Neural cell (in vitro differentiated cells): Measurements from ENCODE around the gene PFKFB4. TPM values are rescaled to one million over a fixed set of nuclear protein-coding genes. Genes with fewer than 3 reads are reported as not detected.

ENCODE experiments used
- H2AFZ ChIP-seq: fragments of 200-600, 300-800 bp; sonication (generic), shearing (Covaris generic); 2 replicates; pipeline ENCODE4 v1.6.0; 2014; ENCODE audit warnings: low read depth, mild to moderate bottlenecking, antibody characterized with exemption, low read length, moderate library complexity
- H3F3A ChIP-seq: fragments of 200-600 bp; shearing (Covaris generic); 2 replicates; pipeline ENCODE4 v1.6.1; 2016; ENCODE audit warnings: mild to moderate bottlenecking, moderate library complexity, mixed read lengths, antibody characterized with exemption, low read length; ENCODE audit not compliant: insufficient read depth, poor library complexity, severe bottlenecking
- H3K27ac ChIP-seq: fragments of 200-600, 300-800 bp; sonication (generic), shearing (Covaris generic); 2 replicates; pipeline ENCODE4 v1.5.1; 2014; ENCODE audit warnings: mild to moderate bottlenecking, low read length, moderate library complexity
- H3K27me3 ChIP-seq: fragments of 300-800, 200-600 bp; sonication (generic), shearing (Covaris generic); 2 replicates; pipeline ENCODE4 v1.6.0; 2014; ENCODE audit warnings: mild to moderate bottlenecking, low read depth, low read length, moderate library complexity; ENCODE audit not compliant: insufficient read depth
- H3K36me3 ChIP-seq: fragments of 300-800, 200-600 bp; sonication (generic), shearing (Covaris generic); 2 replicates; pipeline ENCODE4 v1.5.1; 2014; ENCODE audit warnings: mild to moderate bottlenecking, antibody characterized with exemption, low read length, moderate library complexity; ENCODE audit not compliant: insufficient read depth
- H3K4me2 ChIP-seq: fragments of 300-800, 200-600 bp; sonication (generic), shearing (Covaris generic); 2 replicates; pipeline ENCODE4 v1.6.0; 2014; ENCODE audit warnings: mild to moderate bottlenecking, low read length
- H3K4me3 ChIP-seq: fragments of 300-800, 200-600 bp; sonication (generic), shearing (Covaris generic); 2 replicates; pipeline ENCODE4 v1.5.1; 2014; ENCODE audit warnings: mild to moderate bottlenecking, low read length, moderate library complexity
- H3K79me2 ChIP-seq: fragments of 200-600 bp; shearing (Covaris generic); replicated peaks from 2 replicates; pipeline ENCODE4 v1.6.0; 2014; ENCODE audit warnings: mild to moderate bottlenecking, low read length, moderate library complexity; ENCODE audit not compliant: insufficient read depth
- H3K9ac ChIP-seq: fragments of 300-800, 200-600 bp; sonication (generic), shearing (Covaris generic); 2 replicates; pipeline ENCODE4 v1.6.1; 2016; ENCODE audit warnings: mild to moderate bottlenecking, low read length, mixed read lengths
- H3K9me2 ChIP-seq: fragments of 200-600 bp; shearing (Covaris generic); 2 replicates; pipeline ENCODE4 v1.6.1; 2016; ENCODE audit warnings: mild to moderate bottlenecking, low read length, mixed read lengths; ENCODE audit not compliant: insufficient read depth
- H3K9me3 ChIP-seq: fragments of 200-600, 300-800 bp; sonication (generic), shearing (Covaris generic); 2 replicates; pipeline ENCODE4 v1.6.1; 2016; ENCODE audit warnings: mild to moderate bottlenecking, mixed run types, low read length, moderate library complexity, mixed read lengths
- H4K20me1 ChIP-seq: fragments of 200-600 bp; shearing (Covaris generic); 2 replicates; pipeline ENCODE4 v1.6.1; 2016; ENCODE audit warnings: mild to moderate bottlenecking, mixed run types; ENCODE audit not compliant: insufficient read depth
- CTCF ChIP-seq: fragments of 450-650 bp; IDR thresholded peaks from 2 replicates; pipeline ENCODE4 v1.5.1; 2014; ENCODE audit warnings: antibody characterized with exemption, mild to moderate bottlenecking, moderate library complexity; ENCODE audit not compliant: poor library complexity, severe bottlenecking
- EP300 ChIP-seq: fragments of 450-650 bp; conservative IDR thresholded peaks from 2 replicates; pipeline ENCODE4 v1.6.1; 2014; ENCODE audit warnings: antibody characterized with exemption, mild to moderate bottlenecking, moderate library complexity; ENCODE audit not compliant: poor library complexity, severe bottlenecking
- EZH2 ChIP-seq: fragments of 200-600, 300-800 bp; shearing (Covaris generic), sonication (generic); IDR thresholded peaks from 2 replicates; pipeline ENCODE4 v1.6.1; 2014; ENCODE audit warnings: antibody characterized with exemption, low read length, borderline replicate concordance, mild to moderate bottlenecking; ENCODE audit not compliant: insufficient read depth, poor library complexity, severe bottlenecking
- MXI1 ChIP-seq: fragments of 450-650 bp; conservative IDR thresholded peaks from 2 replicates; pipeline ENCODE4 v1.6.1; 2014; ENCODE audit warnings: antibody characterized with exemption, mild to moderate bottlenecking; ENCODE audit not compliant: poor library complexity, severe bottlenecking
- POLR2AphosphoS5 ChIP-seq: IDR thresholded peaks from 2 replicates; pipeline ENCODE4 v1.6.1; 2012
- RAD21 ChIP-seq: fragments of 450-650 bp; conservative IDR thresholded peaks from 2 replicates; pipeline ENCODE4 v1.6.1; 2014; ENCODE audit warnings: antibody characterized with exemption, mild to moderate bottlenecking, moderate library complexity
- REST ChIP-seq: IDR thresholded peaks from 2 replicates; pipeline ENCODE4 v1.6.1; 2012; ENCODE audit warnings: borderline replicate concordance
- SMC3 ChIP-seq: fragments of 450-650 bp; conservative IDR thresholded peaks from 2 replicates; pipeline ENCODE4 v1.6.1; 2014; ENCODE audit warnings: antibody characterized with exemption, mild to moderate bottlenecking, moderate library complexity; ENCODE audit not compliant: poor library complexity
- TAF1 ChIP-seq: IDR thresholded peaks from 2 replicates; pipeline ENCODE4 v1.6.1; 2012; ENCODE audit warnings: low read depth
- polyA plus RNA-seq: library from polyadenylated mRNA; depleted of rRNA; stranded (reverse); fragments of >200 nt; gene quantifications from 2 replicates; pipeline ENCODE4 v1.2.3, GENCODE V29; 2014

Gene PFKFB4
- polyA plus RNA-seq, 1 donor from 2014 or later = 29.4 TPM

GRCh38 chr3:48596157-48596556, 39.6 kb upstream of the PFKFB4 start:
- Histone ChIP-seq H3K79me2 (no peaks in the 10 kb centered on the region), H3K9ac (no peak overlapping the region), H3F3A (no peaks in the 10 kb centered on the region), H3K9me2 (no peaks in the 10 kb centered on the region), H3K4me2 (no peak overlapping the region), H3K27ac (no peak overlapping the region), H2AFZ (no peak overlapping the region), H3K9me3 (no peaks in the 10 kb centered on the region), H3K4me3 (no peak overlapping the region), H3K27me3 (no peaks in the 10 kb centered on the region), H3K36me3 (no peaks in the 10 kb centered on the region), H4K20me1 (no peaks in the 10 kb centered on the region)
- TF ChIP-seq EZH2 = no peak
- TF ChIP-seq MXI1 = no peak
- TF ChIP-seq REST = no peak
- no peak for TF ChIP-seq RAD21

GRCh38 chr3:48595526-48596121, 39.0 kb upstream of the PFKFB4 start:
- Histone ChIP-seq H4K20me1 (no peaks in the 10 kb centered on the region), H2AFZ (no peak overlapping the region), H3K79me2 (no peaks in the 10 kb centered on the region), H3K9me2 (no peaks in the 10 kb centered on the region), H3K9ac (no peak overlapping the region), H3F3A (no peaks in the 10 kb centered on the region), H3K4me3 (no peak overlapping the region), H3K36me3 (no peaks in the 10 kb centered on the region), H3K27me3 (no peaks in the 10 kb centered on the region), H3K4me2 (no peak overlapping the region), H3K9me3 (no peaks in the 10 kb centered on the region), H3K27ac (no peak overlapping the region)
- TF ChIP-seq SMC3 (no peak), TAF1 (no peak), EZH2 (no peak), RAD21 (no peak), MXI1 (no peak), REST (no peak), CTCF (no peak), POLR2AphosphoS5 (no peak), EP300 (no peak)
